GM12873 (cell line): ENCODE results near the gene PXYLP1.

Source experiments
- CTCF ChIP-seq: IDR thresholded peaks from 2 replicates; pipeline ENCODE4 v1.5.1; 2012; ENCODE audit warnings: low read depth, mild to moderate bottlenecking, moderate library complexity, low read length, control low read depth; ENCODE audit not compliant: insufficient read depth; ENCODE audit errors: missing control alignments

Gene PXYLP1

DNA sequence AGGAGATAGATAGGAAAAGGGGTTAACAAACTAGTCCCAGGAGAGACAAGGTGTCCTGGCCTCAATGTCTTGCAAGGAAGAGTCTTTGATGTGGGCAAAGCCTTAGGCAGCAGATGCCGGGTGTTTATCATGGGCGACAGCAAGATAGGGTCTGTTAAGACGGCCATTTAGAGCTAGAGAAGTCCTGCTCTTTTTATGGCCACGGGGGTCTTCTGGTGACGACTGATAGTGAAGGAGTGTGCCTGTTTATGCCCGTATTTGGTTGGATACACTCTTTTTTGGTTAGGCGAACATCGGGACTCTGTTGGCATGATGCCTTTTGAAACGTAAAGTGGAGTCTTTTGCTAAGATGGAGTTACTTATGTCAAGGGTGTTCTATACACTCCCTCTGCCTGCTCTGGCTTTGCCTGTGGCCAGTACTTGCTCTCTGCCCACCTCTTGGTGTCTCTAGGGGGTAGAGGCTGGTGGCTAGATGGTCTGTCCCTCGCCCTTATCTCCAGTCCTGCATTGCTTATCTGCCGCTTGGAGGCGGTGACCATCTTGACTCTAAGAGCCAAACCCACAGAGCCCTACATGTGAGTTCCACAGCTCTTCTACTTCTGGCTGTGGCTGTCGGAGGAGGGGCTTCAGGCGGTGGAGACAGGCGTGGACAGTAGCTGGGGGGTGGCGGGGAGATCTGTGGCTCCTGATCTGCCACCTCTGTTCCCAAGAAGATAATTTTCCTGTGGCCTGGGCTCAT is 80.9 kb downstream of the PXYLP1 start:
- no peak for TF ChIP-seq CTCF

- no peak for TF ChIP-seq CTCF
Observed at GRCh38 chr3:141313093-141313683, 81.6 kb downstream of the PXYLP1 start.

DNA sequence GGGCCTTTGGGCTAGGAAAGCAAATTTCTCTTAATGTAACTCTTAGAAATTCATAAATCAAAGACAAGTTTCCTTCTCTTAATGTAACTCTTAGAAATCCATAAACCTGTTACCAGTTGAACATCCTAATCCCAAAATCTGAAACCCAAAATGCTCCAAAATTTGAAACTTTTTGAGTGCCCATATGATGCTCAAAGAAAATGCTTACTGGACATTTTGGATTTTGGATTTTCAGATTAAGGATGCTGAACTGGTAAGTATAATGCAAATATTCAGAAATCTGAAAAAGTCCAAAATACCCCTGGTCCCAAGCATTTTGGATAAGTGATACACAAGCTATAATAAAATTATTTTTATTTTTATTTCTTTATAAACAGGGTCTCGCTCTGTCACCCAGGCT is 85.2 kb downstream of the PXYLP1 start:
- TF ChIP-seq CTCF = no peak

- no peak for TF ChIP-seq CTCF
Observed at GRCh38 chr3:141320399-141321108, 88.9 kb downstream of the PXYLP1 start.

DNA sequence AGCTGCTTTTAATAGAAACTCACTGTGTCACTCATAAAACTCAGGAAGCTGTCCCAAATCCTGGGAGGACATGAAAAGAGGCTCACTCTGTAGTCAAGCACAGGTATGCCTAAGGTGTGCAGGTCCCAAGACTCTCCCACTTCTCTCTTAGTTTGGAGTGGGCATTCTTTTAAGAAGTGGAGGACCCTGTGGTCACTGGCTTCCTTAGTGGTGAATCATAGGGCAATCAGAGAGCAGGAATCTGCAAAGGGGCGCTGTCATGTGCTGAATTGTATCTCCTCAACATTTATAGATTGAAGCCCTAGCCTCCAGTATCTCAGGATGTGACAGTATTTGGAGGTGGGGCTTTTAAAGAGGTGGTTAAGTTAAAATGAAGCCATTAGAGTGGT is 89.5 kb downstream of the PXYLP1 start:
- TF ChIP-seq CTCF = no peak

GRCh38 chr3:141323936-141324704 is 92.5 kb downstream of the PXYLP1 start:
- no peak for TF ChIP-seq CTCF

DNA sequence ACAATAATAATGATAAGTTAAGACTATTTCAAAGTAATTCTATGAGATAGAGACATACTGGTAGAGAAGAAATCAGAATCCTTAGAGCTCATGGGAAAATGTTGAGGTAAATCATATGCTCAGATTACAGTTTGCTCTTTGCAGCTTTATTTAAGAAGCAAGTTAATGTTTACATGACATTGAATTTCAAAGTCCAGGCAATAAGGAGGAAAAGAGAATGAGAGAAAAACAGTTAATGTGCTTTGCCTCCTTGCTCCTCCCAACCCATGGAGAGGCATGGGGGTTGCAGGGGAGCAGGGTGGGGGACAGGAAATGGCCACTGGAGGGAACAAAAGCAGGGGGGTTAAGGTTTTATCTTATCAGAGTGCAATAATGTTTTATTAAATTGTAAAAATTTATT is 94.5 kb downstream of the PXYLP1 start:
- no peak for TF ChIP-seq CTCF
